GM12892 (cell line): ENCODE results near the gene CCL11.

Experiments
- DNase-seq: peaks from one replicate; pipeline ENCODE4 v3.0.0; 2011; ENCODE audit not compliant: insufficient read length
- FAIRE-seq: peaks from 2 replicates; lab custom pipeline; 2011; peaks lifted over from hg19 to GRCh38; lab: Jason Lieb, UNC
- POLR2A ChIP-seq: IDR thresholded peaks from 2 replicates; pipeline ENCODE4 v1.6.1; 2011; ENCODE audit warnings: low read depth, low read length, control low read depth
- POLR2AphosphoS5 ChIP-seq: IDR thresholded peaks from 2 replicates; pipeline ENCODE4 v1.6.1; 2011; ENCODE audit warnings: low read depth, low read length, control low read depth
- TAF1 ChIP-seq: IDR thresholded peaks from 2 replicates; pipeline ENCODE4 v1.6.1; 2011; ENCODE audit warnings: low read depth, mild to moderate bottlenecking, control low read depth, low read length, borderline replicate concordance

Gene CCL11

GRCh38 chr17:34259146-34259545 lies 26.4 kb upstream of the CCL11 start:
- DNase-seq = no peak
- TF ChIP-seq POLR2AphosphoS5 = no peak
- no peak for TF ChIP-seq TAF1
- no peak for TF ChIP-seq POLR2A
- no peak for FAIRE-seq

GRCh38 chr17:34260861-34261260 lies 24.7 kb upstream of the CCL11 start:
- DNase-seq = no peak
- FAIRE-seq = no peak
- TF ChIP-seq POLR2A = no peak
- TF ChIP-seq TAF1 = no peak
- TF ChIP-seq POLR2AphosphoS5 = no peak

GRCh38 chr17:34261568-34262337 lies 23.8 kb upstream of the CCL11 start:
- no peak for TF ChIP-seq POLR2AphosphoS5
- TF ChIP-seq TAF1 = no peak
- TF ChIP-seq POLR2A = no peak
- DNase-seq (no peak), FAIRE-seq (no peak)

DNA sequence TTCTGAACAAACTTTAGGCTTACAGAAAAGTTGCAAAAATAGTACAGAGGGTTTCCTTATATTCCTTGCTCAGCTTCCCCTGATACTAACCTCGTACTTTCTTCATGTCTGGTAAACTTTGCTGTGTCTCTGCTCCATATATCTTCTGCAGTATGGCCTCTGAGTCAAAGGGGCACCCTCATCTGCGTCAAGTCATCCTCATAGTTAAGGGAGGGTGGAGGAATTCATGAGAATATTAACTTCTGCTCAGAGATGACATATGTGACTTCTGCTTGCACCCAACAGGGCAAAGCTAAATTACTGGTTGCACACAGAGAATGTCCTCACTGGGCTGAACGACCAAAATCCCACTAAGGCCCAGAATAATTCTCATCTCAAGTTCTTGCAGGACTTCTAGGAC lies 19.8 kb upstream of the CCL11 start:
- no peak for DNase-seq
- FAIRE-seq = no peak
- TF ChIP-seq TAF1 (no peak), POLR2AphosphoS5 (no peak), POLR2A (no peak)

GRCh38 chr17:34269969-34270368 lies 15.6 kb upstream of the CCL11 start, which contains the start of gene CCL7:
Gene CCL7 (plus strand): TSS chr17:34270221. CDS start chr17:34270291, 70 bp downstream.
- TF ChIP-seq POLR2AphosphoS5 (no peak), TAF1 (no peak), POLR2A (no peak)
- FAIRE-seq = no peak
- DNase-seq = no peak

- TF ChIP-seq POLR2A (no peak), TAF1 (no peak), POLR2AphosphoS5 (no peak)
- DNase-seq (no peak), FAIRE-seq (no peak)
Measured at GRCh38 chr17:34275881-34276280, 9.7 kb upstream of the CCL11 start.

GRCh38 chr17:34276826-34277225 lies 8.7 kb upstream of the CCL11 start:
- no peak for TF ChIP-seq POLR2A
- no peak for TF ChIP-seq POLR2AphosphoS5
- TF ChIP-seq TAF1 = no peak
- DNase-seq (no peak), FAIRE-seq (no peak)

DNA sequence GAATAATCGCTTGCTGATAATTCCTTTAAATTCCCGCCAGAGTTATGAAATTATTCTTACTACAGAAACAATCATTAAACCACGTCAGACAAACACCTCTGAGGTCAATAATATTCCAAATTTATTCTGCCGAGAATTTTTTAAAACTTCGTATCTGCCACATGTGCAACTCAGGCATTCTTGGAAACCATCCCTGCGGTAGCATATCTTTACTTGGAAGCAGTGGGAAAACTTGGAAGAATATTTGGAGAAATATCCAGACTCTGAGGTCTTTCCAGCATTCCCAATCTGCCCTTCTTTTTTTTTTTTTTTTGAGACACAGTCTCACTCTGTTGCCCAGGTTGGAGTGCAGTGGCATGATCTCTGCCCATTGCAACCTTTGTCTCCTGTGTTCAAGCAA lies 2.0 kb upstream of the CCL11 start:
- no peak for DNase-seq
- TF ChIP-seq POLR2AphosphoS5 (no peak), POLR2A (no peak), TAF1 (no peak)
- no peak for FAIRE-seq

DNA sequence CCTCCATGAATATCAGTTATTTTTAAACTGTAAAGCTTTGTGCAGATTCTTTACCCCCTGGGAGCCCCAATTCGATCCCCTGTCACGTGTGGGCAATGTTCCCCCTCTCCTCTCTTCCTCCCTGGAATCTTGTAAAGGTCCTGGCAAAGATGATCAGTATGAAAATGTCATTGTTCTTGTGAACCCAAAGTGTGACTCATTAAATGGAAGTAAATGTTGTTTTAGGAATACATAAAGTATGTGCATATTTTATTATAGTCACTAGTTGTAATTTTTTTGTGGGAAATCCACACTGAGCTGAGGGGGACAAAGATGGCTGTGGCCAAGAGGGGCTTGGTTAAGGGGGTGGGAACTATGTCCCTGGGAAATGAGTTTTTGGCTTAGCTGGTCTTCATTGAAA lies 2.3 kb downstream of the CCL11 start:
- TF ChIP-seq POLR2A = no peak
- FAIRE-seq (no peak), DNase-seq (no peak)

GRCh38 chr17:34290586-34290985 lies 5.0 kb downstream of the CCL11 start:
- DNase-seq (no peak), FAIRE-seq (no peak)
- no peak for TF ChIP-seq TAF1

DNA sequence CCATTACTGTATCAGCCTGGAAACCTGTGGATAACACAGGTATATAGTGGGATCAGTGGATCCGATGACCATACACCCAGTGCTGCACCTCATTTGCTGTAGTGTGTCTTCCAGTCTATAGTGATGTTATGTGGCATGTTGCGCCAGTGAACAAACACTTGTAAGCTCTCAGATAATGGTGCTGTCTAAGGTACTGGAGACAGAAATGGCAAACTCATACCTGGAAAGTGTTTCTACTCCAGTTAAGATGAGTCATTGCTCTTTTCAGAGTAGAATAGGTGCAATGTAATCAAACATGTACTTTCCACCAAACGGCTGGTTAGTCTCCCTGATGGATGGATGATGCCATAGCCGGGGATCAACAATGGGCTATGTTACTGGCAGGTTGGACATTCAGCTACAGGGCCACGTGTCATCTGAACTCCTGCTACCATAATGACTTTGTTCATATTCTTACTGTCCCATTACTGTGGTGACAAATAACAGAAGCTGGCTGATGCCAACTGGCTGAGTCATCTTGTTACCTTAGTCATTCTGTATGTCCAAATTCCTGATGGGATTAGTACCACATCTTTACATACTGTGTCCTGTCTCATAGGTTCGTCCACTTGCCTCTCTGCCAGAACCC lies 6.3 kb downstream of the CCL11 start:
- no peak for DNase-seq
- TF ChIP-seq TAF1 = no peak
- no peak for TF ChIP-seq POLR2AphosphoS5
- no peak for TF ChIP-seq POLR2A
- no peak for FAIRE-seq

GRCh38 chr17:34299027-34299426 lies 13.5 kb downstream of the CCL11 start:
- DNase-seq (no peak), FAIRE-seq (no peak)
- no peak for TF ChIP-seq POLR2AphosphoS5
- TF ChIP-seq POLR2A = no peak
- TF ChIP-seq TAF1 = no peak

- no peak for DNase-seq
- no peak for FAIRE-seq
- TF ChIP-seq POLR2AphosphoS5 (no peak), POLR2A (no peak), TAF1 (no peak)
Measured at GRCh38 chr17:34299956-34300577, 14.5 kb downstream of the CCL11 start.
